H9 (cell line): ENCODE results near the gene C19orf44. TPM values are rescaled to one million over a fixed set of nuclear protein-coding genes. Genes with fewer than 3 reads are reported as not detected.

Experiments used
- DNase-seq: peaks from one replicate; pipeline ENCODE4 v3.0.0-alpha.2; 2017
- H2AFZ ChIP-seq: one replicate; pipeline ENCODE4 v1.6.1; 2013; ENCODE audit warnings: mild to moderate bottlenecking, low read length, control low read depth, moderate library complexity
- H2AK5ac ChIP-seq: 2 replicates; pipeline ENCODE4 v1.6.1; 2013; ENCODE audit warnings: low read length, control low read depth, mixed read lengths; ENCODE audit not compliant: insufficient read length
- H2BK120ac ChIP-seq: one replicate; pipeline ENCODE4 v1.6.1; 2013; ENCODE audit warnings: low read depth, mild to moderate bottlenecking, low read length, control low read depth, inconsistent platforms; ENCODE audit not compliant: poor library complexity, severe bottlenecking
- H2BK12ac ChIP-seq: 2 replicates; pipeline ENCODE4 v1.6.1; 2013; ENCODE audit warnings: low read length, control low read depth, mixed read lengths, low read depth; ENCODE audit not compliant: insufficient read length
- H2BK15ac ChIP-seq: 2 replicates; pipeline ENCODE4 v1.6.1; 2013; ENCODE audit warnings: low read depth, low read length, control low read depth
- H2BK20ac ChIP-seq: one replicate; pipeline ENCODE4 v1.6.1; 2013; ENCODE audit warnings: low read depth, mild to moderate bottlenecking, low read length, control low read depth, inconsistent platforms; ENCODE audit not compliant: poor library complexity, severe bottlenecking
- H2BK5ac ChIP-seq: 2 replicates; pipeline ENCODE4 v1.6.1; 2013; ENCODE audit warnings: low read length, control low read depth, mixed read lengths; ENCODE audit not compliant: insufficient read length
- H3K14ac ChIP-seq: 2 replicates; pipeline ENCODE4 v1.6.1; 2013; ENCODE audit warnings: low read length, control low read depth; ENCODE audit not compliant: insufficient read depth
- H3K18ac ChIP-seq: 2 replicates; pipeline ENCODE4 v1.6.1; 2013; ENCODE audit warnings: low read depth, mild to moderate bottlenecking, mixed read lengths, low read length, control low read depth; ENCODE audit not compliant: insufficient read length
- H3K23ac ChIP-seq: 2 replicates; pipeline ENCODE4 v1.6.1; 2013; ENCODE audit warnings: low read length, control low read depth, mixed read lengths, low read depth; ENCODE audit not compliant: insufficient read length
- H3K23me2 ChIP-seq: 2 replicates; pipeline ENCODE4 v1.6.1; 2013; ENCODE audit warnings: low read depth, mild to moderate bottlenecking, mixed read lengths, low read length, control low read depth; ENCODE audit not compliant: insufficient read length, poor library complexity, severe bottlenecking
- H3K27ac ChIP-seq: 2 replicates; pipeline ENCODE4 v1.5.1; 2013; ENCODE audit warnings: low read length, control low read depth, mixed read lengths, low read depth; ENCODE audit not compliant: insufficient read length
- H3K27me3 ChIP-seq: 2 replicates; pipeline ENCODE4 v1.6.1; 2013; ENCODE audit warnings: low read length, control low read depth, inconsistent platforms; ENCODE audit not compliant: insufficient read depth
- H3K4ac ChIP-seq: 2 replicates; pipeline ENCODE4 v1.6.1; 2013; ENCODE audit warnings: low read depth, mild to moderate bottlenecking, control low read depth, inconsistent platforms, low read length, moderate library complexity
- H3K4me1 ChIP-seq: 2 replicates; pipeline ENCODE4 v1.6.1; 2013; ENCODE audit warnings: low read length, control low read depth, inconsistent platforms; ENCODE audit not compliant: insufficient read depth
- H3K4me2 ChIP-seq: 2 replicates; pipeline ENCODE4 v1.6.1; 2013; ENCODE audit warnings: low read length, control low read depth, mixed read lengths; ENCODE audit not compliant: insufficient read length, insufficient read depth
- H3K56ac ChIP-seq: 2 replicates; pipeline ENCODE4 v1.6.1; 2013; ENCODE audit warnings: low read depth, mild to moderate bottlenecking, mixed read lengths, low read length, control low read depth; ENCODE audit not compliant: insufficient read length
- H3K79me1 ChIP-seq: 2 replicates; pipeline ENCODE4 v1.6.1; 2013; ENCODE audit warnings: low read depth, mild to moderate bottlenecking, moderate library complexity, low read length, control low read depth, inconsistent platforms; ENCODE audit not compliant: insufficient read depth, poor library complexity, severe bottlenecking
- H3K79me2 ChIP-seq: 2 replicates; pipeline ENCODE4 v1.6.1; 2013; ENCODE audit warnings: low read length, control low read depth, inconsistent platforms; ENCODE audit not compliant: insufficient read depth
- H3K9ac ChIP-seq: 2 replicates; pipeline ENCODE4 v1.6.1; 2013; ENCODE audit warnings: low read length, control low read depth, mixed read lengths; ENCODE audit not compliant: insufficient read length; ENCODE audit errors: extremely low read depth
- H3K9me3 ChIP-seq: one replicate; pipeline ENCODE4 v1.6.1; 2013; ENCODE audit warnings: low read depth, low read length, inconsistent platforms; ENCODE audit not compliant: control insufficient read depth
- H3T11ph ChIP-seq: one replicate; pipeline ENCODE4 v1.6.1; 2013; ENCODE audit warnings: mild to moderate bottlenecking, low read length, control low read depth, inconsistent platforms
- H4K20me1 ChIP-seq: one replicate; pipeline ENCODE4 v1.6.1; 2013; ENCODE audit not compliant: control insufficient read depth, insufficient read length, insufficient read depth
- H4K5ac ChIP-seq: 2 replicates; pipeline ENCODE4 v1.6.1; 2013; ENCODE audit warnings: low read depth, mild to moderate bottlenecking, mixed read lengths, low read length, control low read depth; ENCODE audit not compliant: insufficient read length
- H4K8ac ChIP-seq: replicated peaks from 2 replicates; pipeline ENCODE4 v1.6.1; 2013; ENCODE audit warnings: low read length, control low read depth, mixed read lengths, low read depth; ENCODE audit not compliant: insufficient read length
- H4K91ac ChIP-seq: 2 replicates; pipeline ENCODE4 v1.6.1; 2013; ENCODE audit warnings: low read depth, mild to moderate bottlenecking, moderate library complexity, mixed read lengths, low read length, control low read depth; ENCODE audit not compliant: insufficient read length
- H3K27ac Mint-ChIP-seq, 3 experiments: 2 replicates in 2 of 3; 3 replicates in 1 of 3; pipeline ENCODE4 v1.8.0; 2020 to 2021; ENCODE audit warnings: mixed read lengths in 3 of 3, mild to moderate bottlenecking in 1 of 3, moderate library complexity in 1 of 3
- H3K27me3 Mint-ChIP-seq: 2 replicates; pipeline ENCODE4 v1.8.0; 2021; ENCODE audit warnings: low read depth, mild to moderate bottlenecking, moderate library complexity, mixed read lengths
- H3K36me3 Mint-ChIP-seq, 3 experiments: 2 replicates in 2 of 3; 3 replicates in 1 of 3; pipeline ENCODE4 v1.8.0; 2020 to 2021; ENCODE audit warnings: low read depth in 3 of 3, mixed read lengths in 3 of 3; ENCODE audit not compliant: insufficient read depth in 1 of 3
- H3K4me1 Mint-ChIP-seq, 2 experiments: 2 replicates each; pipeline ENCODE4 v1.8.0; 2020; ENCODE audit warnings: mixed read lengths in 2 of 2
- H3K4me3 Mint-ChIP-seq, 2 experiments: 2 replicates in 1 of 2; 3 replicates in 1 of 2; pipeline ENCODE4 v1.8.0; 2020 to 2021; ENCODE audit warnings: mild to moderate bottlenecking in 2 of 2, mixed read lengths in 2 of 2, moderate library complexity in 1 of 2
- H3K9me3 Mint-ChIP-seq, 2 experiments: 2 replicates in 1 of 2; 3 replicates in 1 of 2; pipeline ENCODE4 v1.8.0; 2020; ENCODE audit warnings: mild to moderate bottlenecking in 2 of 2, mixed read lengths in 2 of 2, moderate library complexity in 1 of 2
- CTCF ChIP-seq: fragments of 200-600 bp; sonication (generic); conservative IDR thresholded peaks from 3 replicates; pipeline ENCODE4 v1.8.0; 2021; ENCODE audit warnings: antibody characterized with exemption, mild to moderate bottlenecking
- whole genome bisulfite sequencing: extraction: QIAGEN DNeasy Blood & Tissue Kit; methylation state at CpG from one replicate; pipeline ENCODE4 v1.1.7; 2013; ENCODE audit warnings: missing lambda C conversion rate, low lambda C conversion rate, mixed read lengths; ENCODE audit not compliant: insufficient read length; ENCODE audit errors: extremely low coverage; 5-methylcytosine and 5-hydroxymethylcytosine counted together
- total RNA-seq: library from RNA; stranded (reverse); gene quantifications from 2 replicates; pipeline ENCODE4 v1.2.1, GENCODE V29; 2021

The C19orf44 gene
- total RNA-seq, 1 experiment from 2014 or later, result 6.4 TPM

GRCh38 chr19:16463341-16463990, 32.7 kb upstream of the C19orf44 start:
- Mint-ChIP-seq H3K36me3 (peaks cover 0 to 8% (median 7%) of the 10 kb centered on the region in 3 experiments; a peak in 4 of 7 replicates), H3K27me3 (no peaks in the 10 kb centered on the region), H3K4me3 (no peak overlapping the region), H3K9me3 (no peaks in the 10 kb centered on the region), H3K4me1 (peaks cover 13 to 33% of the 10 kb centered on the region in 2 experiments), H3K27ac (peak overlapping the region; percentile 18 to 96 (median 58); a peak in 5 of 7 replicates)
- Histone ChIP-seq H3T11ph (no peak overlapping the region), H3K4me2 (no peak overlapping the region), H2BK15ac (no peak overlapping the region), H3K23me2 (no peaks in the 10 kb centered on the region), H3K14ac (no peak overlapping the region), H3K56ac (no peak overlapping the region), H3K79me2 (peaks cover 34% of the 10 kb centered on the region; the same call in 1 of the 2 replicates), H4K91ac (no peak overlapping the region), H4K5ac (no peak overlapping the region), H2BK5ac (no peak overlapping the region), H3K4ac (no peak overlapping the region), H3K18ac (no peak overlapping the region), H3K23ac (no peak overlapping the region), H3K4me1 (peaks cover 5% of the 10 kb centered on the region; the same call in 1 of the 2 replicates), H3K27me3 (no peaks in the 10 kb centered on the region), H3K9me3 (no peaks in the 10 kb centered on the region), H3K9ac (no peak overlapping the region), H2BK20ac (no peak overlapping the region), H2AK5ac (no peak overlapping the region), H2BK120ac (no peak overlapping the region), H2AFZ (no peak overlapping the region), H3K79me1 (no peaks in the 10 kb centered on the region), H3K27ac (no peak overlapping the region), H2BK12ac (no peak overlapping the region), H4K8ac (no peak overlapping the region), H4K20me1 (peaks cover under 1% of the 10 kb centered on the region)
- no CpG with 5 or more reads among the region's 6 CpGs for WGBS
- DNase-seq, result no peak
- TF ChIP-seq CTCF, result no peak
